Panc1 (cell line): ENCODE measurements around the gene IFNL4. TPM values are rescaled to one million over a fixed set of nuclear protein-coding genes. Genes with fewer than 3 reads are reported as not detected.
A peak's percentile ranks its signal among the peaks of the same experiment; 100 is the strongest.

Source experiments
- ATAC-seq: fragments of 200-7000 bp; cut with Tn5 transposase; 2 replicates; pipeline ENCODE4 v1.9.1; 2020; ENCODE audit warnings: mild to moderate bottlenecking, moderate library complexity
- BruUV-seq: library from RNA; stranded (reverse); fragments of 400-500 nt; replicated peaks from 2 replicates; lab custom pipeline; 2021; lab: Mats Ljungman, UMichigan
- CTCF ChIA-PET: fragments of 300-600 bp; sonication (Branson Sonifier 250); formaldehyde crosslinking; loops from one replicate; lab custom pipeline; 2022; ENCODE audit warnings: antibody characterized with exemption; lab: Charles Lee
- POLR2A ChIA-PET: fragments of 300-600 bp; sonication (Branson Sonifier 250); formaldehyde crosslinking; loops from one replicate; lab custom pipeline; 2022; ENCODE audit warnings: antibody characterized with exemption; lab: Charles Lee
- DNase-seq: peaks from one replicate; pipeline ENCODE4 v3.0.0-alpha.2; 2010; ENCODE audit warnings: low read depth, low spot score
- H3K27ac ChIP-seq: 2 replicates; pipeline ENCODE4 v1.5.1; 2011; ENCODE audit warnings: mild to moderate bottlenecking, low read length, inconsistent platforms
- H3K27me3 ChIP-seq: fragments of 200-500 bp; sonication (Bioruptor generic); 2 replicates; pipeline ENCODE4 v1.6.0; 2014; ENCODE audit warnings: low read length, inconsistent platforms; ENCODE audit not compliant: control insufficient read depth, insufficient read depth
- H3K36me3 ChIP-seq: fragments of 200-500 bp; sonication (Bioruptor generic); 2 replicates; pipeline ENCODE4 v1.5.1; 2014; ENCODE audit warnings: inconsistent platforms, mild to moderate bottlenecking, low read length, moderate library complexity; ENCODE audit not compliant: control insufficient read depth, insufficient read depth
- H3K4me1 ChIP-seq: 2 replicates; pipeline ENCODE4 v1.5.1; 2011; ENCODE audit warnings: inconsistent platforms, mild to moderate bottlenecking, low read length, moderate library complexity; ENCODE audit not compliant: control insufficient read depth, insufficient read depth
- H3K4me3 ChIP-seq, 2 experiments: 2 replicates each; pipeline ENCODE4 v1.5.1; 2011 to 2012; ENCODE audit warnings: low read depth in 2 of 2, low read length in 2 of 2, mild to moderate bottlenecking in 2 of 2, inconsistent platforms in 1 of 2, moderate library complexity in 1 of 2
- H3K9me3 ChIP-seq: fragments of 200-500 bp; sonication (Bioruptor generic); 2 replicates; pipeline ENCODE4 v1.5.1; 2014; ENCODE audit warnings: low read depth, mild to moderate bottlenecking, inconsistent platforms, low read length, moderate library complexity; ENCODE audit not compliant: control insufficient read depth, insufficient read depth
- CTCF ChIP-seq: fragments of 450-650 bp; IDR thresholded peaks from 2 replicates; pipeline ENCODE4 v1.5.1; 2017; ENCODE audit warnings: mild to moderate bottlenecking
- POLR2AphosphoS5 ChIP-seq: IDR thresholded peaks from 2 replicates; pipeline ENCODE4 v1.6.1; 2012; ENCODE audit warnings: mild to moderate bottlenecking, low read depth, low read length, moderate library complexity
- REST ChIP-seq, 2 experiments: IDR thresholded peaks; 2 replicates each; pipeline ENCODE4 v1.6.1; 2011 to 2012; ENCODE audit warnings: low read depth in 2 of 2, control low read depth in 1 of 2, low read length in 1 of 2, mild to moderate bottlenecking in 1 of 2, moderate library complexity in 1 of 2; ENCODE audit not compliant: insufficient read depth in 1 of 2
- SIN3A ChIP-seq: IDR thresholded peaks from 2 replicates; pipeline ENCODE4 v1.6.1; 2012; ENCODE audit warnings: low read depth, mild to moderate bottlenecking, low read length, moderate library complexity, borderline replicate concordance; ENCODE audit not compliant: insufficient read depth
- TCF7L2 ChIP-seq: IDR thresholded peaks from 2 replicates; pipeline ENCODE4 v1.6.1; 2011; ENCODE audit warnings: mild to moderate bottlenecking, low read depth, low read length, inconsistent platforms
- in situ Hi-C: cut with HindIII; loops from 2 replicates; pipeline ENCODE4 v1.10.0; 2016; ENCODE audit warnings: low sequenced_read_pairs, low pct_unique_long_range_greater_than_20kb
- intact Hi-C: fragments of 100-400 bp; cut with micrococcal nuclease; formaldehyde crosslinking; loops from one replicate; pipeline ENCODE4 v1.10.0; 2022; ENCODE audit not compliant: unreplicated experiment
- total RNA-seq: library from RNA; stranded (reverse); gene quantifications from one replicate; pipeline ENCODE4 v1.2.1, GENCODE V29; 2021; ENCODE audit not compliant: unreplicated experiment

Gene IFNL4
- total RNA-seq, 1 experiment from 2014 or later: not detected

- TF ChIP-seq CTCF: no peak
- no peak for TF ChIP-seq SIN3A
- no TSS peak for BruUV-seq
- in situ Hi-C loops (loop anchor here (10.0 kb wide), 1 partner anchor 48 kb away; the partner anchor contains the start of gene SAMD4B), intact Hi-C loops (no loop called here)
- DNase-seq: no peak
- H3K9me3 ChIP-seq: no peaks in the 10 kb centered on the region
- H3K4me1 ChIP-seq: no peaks in the 10 kb centered on the region; the same call in 1 of the 2 replicates
- CTCF ChIA-PET: interaction anchor here (0.5 to 2.9 kb wide), 16 partner anchors 8 to 673 kb away, joined by 3 to 33 read pairs (median 5); partner anchors contain the start of gene LRFN1
- H3K27ac ChIP-seq: no peak overlapping the region
- peaks cover 15% of the 10 kb centered on the region for H3K27me3 ChIP-seq
- POLR2A ChIA-PET: interaction anchor here (0.5 to 1.2 kb wide), 15 partner anchors 13 to 303 kb away, joined by 3 to 19 read pairs (median 4); partner anchors contain the start of gene RPS16
- H3K4me3 ChIP-seq: no peak overlapping the region
- ATAC-seq: peak; percentile 0; the same call in 1 of the 2 replicates
- H3K36me3 ChIP-seq: no peaks in the 10 kb centered on the region
Measured at GRCh38 chr19:39296906-39297305, 48.2 kb upstream of the IFNL4 start.

- intact Hi-C loops: no loop called here
- no peaks in the 10 kb centered on the region; the same call in 1 of the 2 replicates for H3K4me1 ChIP-seq
- peak; percentile 19 for ATAC-seq
- BruUV-seq: no TSS peak
- DNase-seq: no peak
- H3K27me3 ChIP-seq: peaks cover 14% of the 10 kb centered on the region
- no peak within 1 kb of the TSS for H3K4me3 ChIP-seq
- in situ Hi-C loops: loop anchor here (10.0 kb wide), 1 partner anchor 49 kb away; the partner anchor contains the start of gene SAMD4B
- H3K36me3 ChIP-seq: no peaks in the 10 kb centered on the region
- no peaks in the 10 kb centered on the region for H3K9me3 ChIP-seq
- TF ChIP-seq POLR2AphosphoS5 (no peak), TCF7L2 (no peak), CTCF (no peak), REST (IDR thresholded peaks at IDR 0.05; ENCODE audit: insufficient read depth in 1 of 2, low read depth in 2 of 2, low read length in 1 of 2) (no peak)
- CTCF ChIA-PET: interaction anchor here (0.5 to 2.9 kb wide), 14 partner anchors 16 to 463 kb away, joined by 3 to 33 read pairs (median 4); partner anchors contain the start of genes IFNL2 and LRFN1
- POLR2A ChIA-PET: interaction anchor here (0.5 to 1.2 kb wide), 13 partner anchors 13 to 574 kb away, joined by 3 to 19 read pairs (median 3); no protein-coding TSS in a partner anchor
- H3K27ac ChIP-seq: no peak within 1 kb of the TSS
Measured at GRCh38 chr19:39296055-39296645, 47.5 kb upstream of the IFNL4 start, which contains the start of gene IFNL1. IFNL1 (plus strand) TSS chr19:39296407; CDS start chr19:39296422, 15 bp downstream.
